BLaER1 (cell line): ENCODE measurements around the gene LUZP2.

Source experiments
- H3K27ac ChIP-seq: shearing (Covaris generic); formaldehyde crosslinking; 2 replicates; pipeline ENCODE4 v1.8.1; 2022
- H3K27me3 ChIP-seq: shearing (Covaris generic); formaldehyde crosslinking; 2 replicates; pipeline ENCODE4 v1.8.1; 2022
- H3K36me3 ChIP-seq: shearing (Covaris generic); formaldehyde crosslinking; 2 replicates; pipeline ENCODE4 v1.8.1; 2022
- H3K4me1 ChIP-seq: shearing (Covaris generic); formaldehyde crosslinking; 2 replicates; pipeline ENCODE4 v1.8.1; 2022
- H3K4me2 ChIP-seq: shearing (Covaris generic); formaldehyde crosslinking; 2 replicates; pipeline ENCODE4 v1.8.1; 2022
- H3K4me3 ChIP-seq: shearing (Covaris generic); formaldehyde crosslinking; 2 replicates; pipeline ENCODE4 v1.8.1; 2022
- H3K9ac ChIP-seq: shearing (Covaris generic); formaldehyde crosslinking; 2 replicates; pipeline ENCODE4 v1.8.1; 2022
- H3K9me3 ChIP-seq: shearing (Covaris generic); formaldehyde crosslinking; 2 replicates; pipeline ENCODE4 v1.8.1; 2022
- H4K20me1 ChIP-seq: shearing (Covaris generic); formaldehyde crosslinking; 2 replicates; pipeline ENCODE4 v1.8.1; 2022
- Cebpa-rat ChIP-seq: shearing (Covaris generic); IDR thresholded peaks from 2 replicates; pipeline ENCODE4 v1.8.1; 2022

The LUZP2 gene

GRCh38 chr11:24559315-24559714, 62.5 kb downstream of the LUZP2 start:
- H3K9me3 ChIP-seq = no peaks in the 10 kb centered on the region
- no peak for TF ChIP-seq Cebpa-rat
- no peaks in the 10 kb centered on the region for H3K4me1 ChIP-seq
- H3K4me3 ChIP-seq = no peak overlapping the region
- H3K36me3 ChIP-seq = no peaks in the 10 kb centered on the region
- H4K20me1 ChIP-seq = no peaks in the 10 kb centered on the region
- no peak overlapping the region for H3K27ac ChIP-seq
- no peak overlapping the region for H3K4me2 ChIP-seq
- H3K9ac ChIP-seq = no peak overlapping the region
- H3K27me3 ChIP-seq = no peaks in the 10 kb centered on the region

- Histone ChIP-seq H3K27me3 (no peaks in the 10 kb centered on the region), H3K4me1 (no peaks in the 10 kb centered on the region), H4K20me1 (no peaks in the 10 kb centered on the region), H3K27ac (no peak overlapping the region), H3K4me2 (no peak overlapping the region), H3K36me3 (no peaks in the 10 kb centered on the region), H3K9ac (no peak overlapping the region), H3K4me3 (no peak overlapping the region), H3K9me3 (no peaks in the 10 kb centered on the region)
- no peak for TF ChIP-seq Cebpa-rat
Observed at GRCh38 chr11:24560324-24560723, 63.5 kb downstream of the LUZP2 start.

DNA sequence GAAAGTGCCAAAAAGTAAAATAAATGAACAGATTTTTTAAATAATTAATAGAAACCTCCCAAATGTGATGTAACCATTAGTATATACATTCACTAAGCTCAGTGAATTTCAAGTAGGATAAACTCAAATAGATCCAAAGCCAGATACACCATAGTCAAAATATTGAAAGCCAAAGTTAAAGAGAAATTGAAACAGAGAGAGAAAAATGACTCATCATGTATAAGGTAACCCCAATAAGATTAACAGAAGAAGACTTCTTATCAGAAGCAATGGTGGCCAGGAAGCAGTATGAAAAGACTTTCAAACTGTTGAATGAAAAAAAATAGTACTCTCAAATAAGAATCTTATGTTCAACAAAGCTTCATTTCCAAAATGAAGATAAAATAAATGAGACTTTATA, 70.5 kb downstream of the LUZP2 start:
- H3K27me3 ChIP-seq = no peaks in the 10 kb centered on the region
- H3K27ac ChIP-seq = no peak overlapping the region
- no peak overlapping the region for H3K4me3 ChIP-seq
- no peak overlapping the region for H3K9ac ChIP-seq
- H3K4me1 ChIP-seq = no peaks in the 10 kb centered on the region
- H3K9me3 ChIP-seq = no peaks in the 10 kb centered on the region
- no peak overlapping the region for H3K4me2 ChIP-seq
- no peaks in the 10 kb centered on the region for H4K20me1 ChIP-seq
- TF ChIP-seq Cebpa-rat = no peak
- no peaks in the 10 kb centered on the region for H3K36me3 ChIP-seq

DNA sequence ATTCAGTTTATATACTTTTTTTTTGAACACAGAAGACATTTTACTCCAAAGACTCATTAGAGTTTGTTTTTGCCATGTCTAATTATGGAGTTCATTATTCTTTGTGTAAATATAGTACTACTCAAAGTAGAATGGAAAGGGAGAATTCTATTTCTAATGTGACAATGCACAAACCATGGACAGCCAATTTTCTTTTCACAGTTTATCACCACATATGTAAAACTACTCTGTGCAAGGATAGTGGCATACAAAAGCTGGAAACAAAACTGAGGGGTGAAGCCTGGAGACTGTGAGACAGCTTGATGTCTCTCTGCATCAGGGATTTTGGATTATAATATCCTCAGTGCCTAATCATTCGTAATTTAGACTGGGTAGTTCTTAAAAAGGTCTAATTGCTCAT, 75.5 kb downstream of the LUZP2 start:
- Histone ChIP-seq H3K9ac (no peak overlapping the region), H3K4me1 (no peaks in the 10 kb centered on the region), H3K36me3 (no peaks in the 10 kb centered on the region), H3K27me3 (no peaks in the 10 kb centered on the region), H3K27ac (no peak overlapping the region), H3K4me3 (no peak overlapping the region), H3K9me3 (no peaks in the 10 kb centered on the region), H4K20me1 (no peaks in the 10 kb centered on the region), H3K4me2 (no peak overlapping the region)
- TF ChIP-seq Cebpa-rat = no peak

- Histone ChIP-seq H3K4me3 (no peak overlapping the region), H3K9ac (no peak overlapping the region)
- TF ChIP-seq Cebpa-rat = no peak
Observed at GRCh38 chr11:24574461-24574860, 77.6 kb downstream of the LUZP2 start.

DNA sequence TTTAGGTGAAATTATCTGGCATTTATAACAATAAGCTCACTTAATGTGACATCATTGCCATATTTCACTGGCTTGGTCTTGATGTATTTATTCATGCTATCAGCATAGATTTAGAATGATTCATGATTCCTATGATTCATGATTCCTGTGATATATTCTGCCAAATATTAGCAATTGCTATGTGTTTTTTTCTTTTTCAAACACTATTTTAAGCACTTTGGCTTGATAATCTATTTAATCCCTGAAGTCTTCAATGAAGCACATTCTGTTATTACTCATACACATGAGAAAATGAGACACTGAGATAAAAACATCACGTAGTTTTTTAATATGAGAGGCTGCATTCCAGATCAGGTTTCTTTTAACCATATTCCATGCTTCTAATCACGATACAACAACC, 78.5 kb downstream of the LUZP2 start:
- Histone ChIP-seq H3K9ac (no peak overlapping the region), H3K4me1 (no peaks in the 10 kb centered on the region), H3K27ac (no peak overlapping the region), H3K36me3 (no peaks in the 10 kb centered on the region), H3K4me2 (no peak overlapping the region), H3K27me3 (no peaks in the 10 kb centered on the region), H4K20me1 (no peaks in the 10 kb centered on the region), H3K4me3 (no peak overlapping the region), H3K9me3 (no peaks in the 10 kb centered on the region)
- TF ChIP-seq Cebpa-rat = no peak

More at GRCh38 chr11:24574461-24574860, 77.6 kb downstream of the LUZP2 start:
- Histone ChIP-seq H3K9me3 (no peaks in the 10 kb centered on the region), H3K36me3 (no peaks in the 10 kb centered on the region), H3K4me2 (no peak overlapping the region), H3K27ac (no peak overlapping the region), H4K20me1 (no peaks in the 10 kb centered on the region), H3K4me1 (no peaks in the 10 kb centered on the region), H3K27me3 (no peaks in the 10 kb centered on the region)

DNA sequence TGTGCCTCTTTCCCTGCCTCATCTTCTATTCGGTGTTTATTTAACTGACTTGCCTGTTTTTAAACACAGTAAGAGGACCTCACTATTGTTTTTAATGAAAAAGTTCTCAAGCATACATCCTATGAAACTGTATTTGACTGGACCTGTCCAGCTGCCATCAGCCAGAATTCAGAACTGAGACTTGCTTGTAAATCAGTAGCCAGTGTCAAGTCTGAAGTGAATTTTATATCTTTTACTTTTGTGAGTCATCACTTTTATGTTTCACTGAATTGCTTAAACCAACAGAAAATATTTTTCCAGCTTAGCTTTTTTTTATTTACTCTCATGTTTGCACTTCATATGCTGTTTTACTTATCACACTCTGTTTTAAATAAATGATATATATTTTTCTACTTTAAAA, 88.3 kb downstream of the LUZP2 start:
- Histone ChIP-seq H3K4me2 (no peak overlapping the region), H3K27me3 (no peaks in the 10 kb centered on the region), H4K20me1 (no peaks in the 10 kb centered on the region), H3K36me3 (no peaks in the 10 kb centered on the region), H3K4me1 (no peaks in the 10 kb centered on the region), H3K27ac (no peak overlapping the region), H3K4me3 (no peak overlapping the region), H3K9ac (no peak overlapping the region), H3K9me3 (no peaks in the 10 kb centered on the region)
- TF ChIP-seq Cebpa-rat = no peak

- no peaks in the 10 kb centered on the region for H3K4me1 ChIP-seq
- no peak for TF ChIP-seq Cebpa-rat
- no peaks in the 10 kb centered on the region for H3K9me3 ChIP-seq
- no peak overlapping the region for H3K27ac ChIP-seq
- H3K27me3 ChIP-seq = no peaks in the 10 kb centered on the region
- H3K4me3 ChIP-seq = no peak overlapping the region
- H4K20me1 ChIP-seq = no peaks in the 10 kb centered on the region
- H3K36me3 ChIP-seq = no peaks in the 10 kb centered on the region
- H3K9ac ChIP-seq = no peak overlapping the region
- H3K4me2 ChIP-seq = no peak overlapping the region
Observed at GRCh38 chr11:24587635-24588034, 90.8 kb downstream of the LUZP2 start.

- Histone ChIP-seq H3K27me3 (no peaks in the 10 kb centered on the region), H3K36me3 (no peaks in the 10 kb centered on the region), H3K4me2 (no peak overlapping the region), H3K9me3 (no peaks in the 10 kb centered on the region), H3K9ac (no peak overlapping the region), H3K4me3 (no peak overlapping the region), H3K4me1 (no peaks in the 10 kb centered on the region), H3K27ac (no peak overlapping the region), H4K20me1 (no peaks in the 10 kb centered on the region)
- no peak for TF ChIP-seq Cebpa-rat
Observed at GRCh38 chr11:24588081-24588480, 91.2 kb downstream of the LUZP2 start.

- no peak overlapping the region for H3K9ac ChIP-seq
Observed at GRCh38 chr11:24589064-24589463, 92.2 kb downstream of the LUZP2 start.

GRCh38 chr11:24591283-24591682, 94.4 kb downstream of the LUZP2 start:
- no peak overlapping the region for H3K27ac ChIP-seq
- H3K4me2 ChIP-seq = no peak overlapping the region
- H3K4me3 ChIP-seq = no peak overlapping the region
- no peaks in the 10 kb centered on the region for H4K20me1 ChIP-seq
- no peaks in the 10 kb centered on the region for H3K27me3 ChIP-seq
- H3K9ac ChIP-seq = no peak overlapping the region
- H3K9me3 ChIP-seq = no peaks in the 10 kb centered on the region
- H3K4me1 ChIP-seq = no peaks in the 10 kb centered on the region
- no peak for TF ChIP-seq Cebpa-rat
- H3K36me3 ChIP-seq = no peaks in the 10 kb centered on the region

More at GRCh38 chr11:24589064-24589463, 92.2 kb downstream of the LUZP2 start:
- H3K36me3 ChIP-seq = no peaks in the 10 kb centered on the region
- no peak overlapping the region for H3K4me3 ChIP-seq
- no peak overlapping the region for H3K27ac ChIP-seq
- no peaks in the 10 kb centered on the region for H3K9me3 ChIP-seq
- no peaks in the 10 kb centered on the region for H3K27me3 ChIP-seq
- no peaks in the 10 kb centered on the region for H4K20me1 ChIP-seq
- no peak overlapping the region for H3K4me2 ChIP-seq
- no peak for TF ChIP-seq Cebpa-rat
- no peaks in the 10 kb centered on the region for H3K4me1 ChIP-seq
